GM21723 (cell line): ENCODE results near the gene SWT1.
"Not testable (repeated sequence)": the region's sequence is repeated elsewhere in the genome, so short reads cannot be mapped to it uniquely, and the experiment has no call there.

ENCODE experiments used
- ATAC-seq: cut with Tn5 transposase; IDR thresholded peaks from one replicate; pipeline ENCODE4 v1.9.1; 2021; ENCODE audit warnings: mild to moderate bottlenecking, moderate library complexity; ENCODE audit not compliant: unreplicated experiment

Gene SWT1

GRCh38 chr1:185317034-185317885 is 160.3 kb downstream of the SWT1 start, which contains the start of gene IVNS1ABP:
Gene IVNS1ABP (minus strand): TSS chr1:185317243. CDS start chr1:185309493, 7,750 bp downstream.
- ATAC-seq, result peak; percentile 79

DNA sequence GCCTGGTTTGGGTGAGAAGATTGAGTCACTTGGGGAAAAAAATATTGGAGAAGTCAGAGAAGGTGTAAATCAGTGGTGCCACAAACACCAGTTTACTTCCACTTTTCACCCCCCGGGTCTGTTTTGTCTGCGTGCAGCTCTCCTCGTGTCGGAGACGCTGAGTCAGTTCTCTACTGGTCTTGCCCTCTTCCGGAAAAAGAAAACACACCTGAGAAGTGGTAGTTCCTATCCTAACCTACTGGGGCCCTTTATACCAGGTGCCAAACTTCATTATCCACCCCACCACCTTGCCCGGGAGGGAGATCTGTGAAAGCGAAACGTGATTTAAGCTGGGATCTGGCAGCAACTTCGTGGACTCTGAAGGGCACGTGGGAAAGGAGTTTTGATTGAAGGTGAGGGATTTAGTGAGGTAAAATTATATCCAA is 160.9 kb downstream of the SWT1 start:
- peak; percentile 46 for ATAC-seq

- ATAC-seq, result no peak
Observed at GRCh38 chr1:185318431-185319138, 161.6 kb downstream of the SWT1 start.

DNA sequence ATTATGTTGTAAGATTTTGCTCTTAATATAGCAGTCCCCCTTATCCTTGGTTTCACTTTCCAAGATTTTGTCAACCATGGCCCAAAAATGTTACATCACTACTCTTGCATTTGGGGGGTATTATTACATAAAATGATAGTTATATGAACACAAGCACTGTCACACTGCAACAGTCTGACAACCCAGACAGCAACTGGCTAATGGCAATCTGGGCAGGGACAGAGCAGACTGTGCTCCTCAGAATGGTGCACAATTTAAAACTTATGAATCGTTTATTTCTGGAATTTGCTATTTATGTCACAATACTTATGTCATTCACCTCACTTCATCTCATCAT is 162.1 kb downstream of the SWT1 start:
- no peak for ATAC-seq

GRCh38 chr1:185321104-185321503 is 164.1 kb downstream of the SWT1 start:
- not testable (repeated sequence) for ATAC-seq

DNA sequence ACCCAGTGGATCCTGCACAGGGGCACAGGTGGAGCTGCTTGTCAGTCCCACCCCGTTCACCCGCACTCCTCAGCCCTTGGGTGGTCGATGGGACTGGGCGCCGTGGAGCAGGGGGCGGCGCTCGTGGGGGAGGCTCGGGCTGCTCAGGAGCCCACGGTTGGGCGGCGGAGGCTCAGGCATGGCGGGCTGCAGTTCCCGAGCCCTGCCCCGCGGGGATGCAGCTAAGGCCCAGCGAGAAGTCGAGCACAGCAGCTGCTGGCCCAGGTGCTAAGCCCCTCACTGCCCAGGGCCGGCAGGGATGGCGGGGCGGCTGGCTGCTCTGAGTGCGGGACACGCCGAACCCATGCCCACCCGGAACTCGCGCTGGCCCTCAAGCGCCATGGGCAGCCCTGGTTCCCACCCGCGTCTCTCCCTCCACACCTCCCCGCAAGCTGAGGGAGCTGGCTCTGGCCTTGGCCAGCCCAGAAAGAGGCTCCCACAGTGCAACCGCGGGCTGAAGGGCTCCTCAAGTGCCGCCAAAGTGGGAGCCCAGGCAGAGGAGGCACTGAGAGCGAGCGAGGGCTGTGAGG is 164.8 kb downstream of the SWT1 start:
- ATAC-seq, result not testable (repeated sequence)

DNA sequence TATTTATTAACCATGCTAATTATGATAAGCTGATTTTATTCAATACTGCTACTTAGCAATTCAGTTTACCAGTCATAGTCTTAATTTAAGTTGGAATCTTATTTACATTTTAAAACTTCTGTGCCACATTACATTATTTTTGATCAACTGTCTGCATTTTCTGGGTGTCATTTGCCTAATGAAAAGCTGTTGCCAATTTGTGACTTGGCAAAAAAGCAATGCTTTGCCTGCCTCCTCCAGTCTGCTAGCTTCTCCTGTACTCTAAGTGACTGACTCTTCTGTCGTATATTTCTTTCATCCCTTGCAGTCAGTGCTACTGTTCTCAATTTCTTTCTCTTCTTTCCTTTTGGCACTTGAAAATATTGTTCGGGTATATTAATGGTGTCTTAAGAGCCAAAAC is 165.7 kb downstream of the SWT1 start:
- no peak for ATAC-seq

- ATAC-seq, result no peak
Observed at GRCh38 chr1:185324118-185324517, 167.2 kb downstream of the SWT1 start.

DNA sequence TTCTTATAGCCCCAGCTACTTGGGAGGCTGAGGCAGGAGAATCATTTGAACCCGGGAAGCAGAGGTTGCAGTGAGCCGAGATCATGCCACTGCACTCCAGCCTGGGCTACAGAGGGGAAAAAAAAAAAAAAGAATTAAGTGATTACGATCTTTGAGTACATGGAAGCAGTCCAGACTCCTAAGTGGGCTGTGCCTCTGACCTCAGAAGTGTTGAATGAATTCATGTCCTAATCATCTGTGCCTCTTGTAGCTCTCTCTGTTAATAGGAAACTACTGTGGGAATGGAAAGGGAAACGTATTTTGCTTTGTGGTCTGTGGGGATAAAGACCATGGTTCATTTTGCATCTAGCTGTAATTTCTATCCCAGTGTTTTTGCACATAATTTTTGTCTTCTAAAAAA is 168.4 kb downstream of the SWT1 start:
- ATAC-seq, result no peak

DNA sequence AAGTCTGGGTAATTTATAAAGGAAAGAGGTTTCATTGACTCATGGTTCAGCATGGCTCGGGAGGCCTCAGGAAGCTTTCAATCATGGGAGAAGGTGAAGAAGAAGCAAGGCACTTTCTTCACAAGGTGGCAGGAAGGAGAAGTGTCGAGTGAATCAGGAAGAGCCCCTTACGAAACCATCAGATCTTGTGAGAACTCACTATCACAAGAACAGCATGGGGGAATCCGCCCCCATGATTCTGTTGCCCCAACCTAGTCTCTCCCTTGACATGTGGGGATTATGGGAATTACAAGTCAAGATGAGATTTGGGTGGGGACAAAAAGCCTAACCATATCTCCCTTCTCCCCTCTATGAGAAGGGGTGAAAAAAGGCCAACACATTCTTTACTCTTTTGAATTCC is 171.3 kb downstream of the SWT1 start:
- no peak for ATAC-seq

DNA sequence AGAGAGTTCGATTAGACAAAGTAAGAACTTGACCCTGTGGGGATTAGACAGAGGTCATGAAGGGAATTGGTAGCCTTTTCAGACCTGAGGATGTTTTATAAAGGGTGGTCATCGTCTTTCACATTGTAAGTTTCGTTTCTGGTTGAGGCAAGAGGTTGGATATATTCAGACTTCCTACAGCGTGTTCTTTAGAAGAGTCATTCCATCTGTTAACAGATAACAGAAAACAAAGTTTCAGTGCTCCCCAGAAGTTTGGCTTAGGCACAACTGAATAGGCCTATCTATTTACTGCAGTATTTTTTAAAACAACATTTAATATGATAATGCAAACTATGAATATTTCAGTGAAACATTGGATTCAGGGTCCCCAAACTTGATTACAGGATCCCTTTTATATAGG is 177.2 kb downstream of the SWT1 start:
- no peak for ATAC-seq

DNA sequence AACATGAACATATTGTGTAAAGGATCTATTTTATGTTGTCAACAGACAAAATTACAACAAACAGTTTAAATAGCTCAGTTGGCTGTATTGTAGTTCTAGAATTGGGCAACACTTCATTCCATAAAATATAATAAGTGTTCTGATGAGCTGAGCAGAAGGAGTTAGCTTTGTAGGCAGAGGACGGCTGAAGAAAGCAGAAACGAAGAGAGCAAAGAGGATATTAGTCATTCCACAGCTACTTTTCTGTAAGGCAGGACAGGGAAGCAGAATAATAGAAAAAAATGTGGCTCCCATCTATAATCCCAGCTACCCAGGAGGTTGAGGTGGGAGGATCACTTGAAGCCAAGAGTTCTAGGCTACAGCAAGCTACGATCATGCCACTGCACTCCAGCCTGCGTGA is 180.3 kb downstream of the SWT1 start:
- no peak for ATAC-seq

GRCh38 chr1:185338719-185339622 is 182.0 kb downstream of the SWT1 start:
- ATAC-seq, result peak; percentile 98

DNA sequence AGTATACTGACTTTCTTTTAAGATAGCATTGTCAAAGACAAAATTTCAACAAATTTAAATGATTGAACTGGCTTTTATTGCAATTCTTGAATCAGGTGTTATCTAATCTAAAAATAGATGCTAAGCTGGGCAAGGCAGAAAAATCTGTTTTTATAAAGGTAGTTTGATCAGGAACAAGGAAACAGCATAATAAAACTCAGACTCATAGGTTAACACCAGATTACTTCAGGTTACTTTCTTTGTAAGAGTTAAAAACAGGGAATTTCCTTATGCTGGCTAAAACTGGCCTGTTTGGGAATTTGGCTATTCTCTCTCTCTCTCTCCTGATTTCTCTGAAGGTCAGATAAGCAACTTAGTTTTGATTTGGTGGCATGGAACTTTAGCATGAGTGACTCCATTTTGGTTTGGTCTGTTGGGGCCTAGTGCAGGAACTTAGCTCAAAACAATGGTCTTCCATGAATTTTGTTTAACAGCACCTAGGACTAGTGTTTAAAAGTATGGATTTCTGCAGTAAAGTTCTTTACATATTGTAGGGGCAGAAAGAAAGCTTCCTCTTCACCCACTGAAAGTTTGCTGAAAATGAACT is 184.3 kb downstream of the SWT1 start:
- no peak for ATAC-seq
